HEK293 (cell line): ENCODE results near the gene TIMP2.
"Not testable (repeated sequence)": the region's sequence is repeated elsewhere in the genome, so short reads cannot be mapped to it uniquely, and the experiment has no call there.

Experiments used
- CTCF ChIP-seq: fragments of 450-650 bp; formaldehyde crosslinking; IDR thresholded peaks from 2 replicates; pipeline ENCODE4 v1.5.1; 2016; ENCODE audit warnings: missing biosample characterization, missing genetic modification characterization
- KLF16 ChIP-seq: fragments of 450-650 bp; formaldehyde crosslinking; IDR thresholded peaks from 2 replicates; pipeline ENCODE4 v1.5.1; 2017; ENCODE audit warnings: missing biosample characterization, missing genetic modification characterization
- PATZ1 ChIP-seq: fragments of 450-650 bp; formaldehyde crosslinking; IDR thresholded peaks from 2 replicates; pipeline ENCODE4 v1.5.1; 2016; ENCODE audit warnings: missing biosample characterization, missing genetic modification characterization
- REST ChIP-seq: fragments of 450-650 bp; formaldehyde crosslinking; IDR thresholded peaks from 2 replicates; pipeline ENCODE4 v1.5.1; 2016; ENCODE audit warnings: missing biosample characterization, missing genetic modification characterization
- YY1 ChIP-seq: fragments of 450-650 bp; formaldehyde crosslinking; IDR thresholded peaks from 2 replicates; pipeline ENCODE4 v1.5.1; 2018; ENCODE audit warnings: missing biosample characterization, missing genetic modification characterization
- ZBTB1 ChIP-seq: fragments of 450-650 bp; formaldehyde crosslinking; IDR thresholded peaks from 2 replicates; pipeline ENCODE4 v1.5.1; 2016; ENCODE audit warnings: missing biosample characterization, missing genetic modification characterization
- ZEB2 ChIP-seq: fragments of 450-650 bp; formaldehyde crosslinking; IDR thresholded peaks from 2 replicates; pipeline ENCODE4 v1.5.1; 2016; ENCODE audit warnings: missing biosample characterization, missing genetic modification characterization
- ZNF184 ChIP-seq: fragments of 450-650 bp; IDR thresholded peaks from 2 replicates; pipeline ENCODE4 v1.5.1; 2018; ENCODE audit warnings: missing biosample characterization, mild to moderate bottlenecking, missing genetic modification characterization
- ZNF416 ChIP-seq: fragments of 450-650 bp; formaldehyde crosslinking; IDR thresholded peaks from 2 replicates; pipeline ENCODE4 v1.5.1; 2016; ENCODE audit warnings: missing biosample characterization, missing genetic modification characterization
- ZNF548 ChIP-seq: fragments of 450-650 bp; formaldehyde crosslinking; IDR thresholded peaks from 2 replicates; pipeline ENCODE4 v1.5.1; 2016; ENCODE audit warnings: missing biosample characterization, missing genetic modification characterization
- ZNF558 ChIP-seq: fragments of 450-650 bp; formaldehyde crosslinking; IDR thresholded peaks from 2 replicates; pipeline ENCODE4 v1.5.1; 2016; ENCODE audit warnings: missing biosample characterization, missing genetic modification characterization
- ZNF747 ChIP-seq: fragments of 450-650 bp; formaldehyde crosslinking; IDR thresholded peaks from 2 replicates; pipeline ENCODE4 v1.5.1; 2016; ENCODE audit warnings: missing biosample characterization, missing genetic modification characterization
- TF ChIP-seq, protein P1 (sequence below): fragments of 450-650 bp; formaldehyde crosslinking; IDR thresholded peaks from 2 replicates; pipeline ENCODE4 v1.5.1; 2017; ENCODE audit warnings: missing biosample characterization, missing genetic modification characterization

- not testable (repeated sequence) for TF ChIP-seq PATZ1 (tag by site-specific recombination); CTCF (tag by site-specific recombination); ZEB2 (tag by site-specific recombination); ZNF184 (tag by site-specific recombination); ZNF416 (tag by site-specific recombination); KLF16 (tag by site-specific recombination); ZNF548; ZNF558 (tag by site-specific recombination); YY1 (tag by site-specific recombination); REST (tag by site-specific recombination); ZBTB1; ZNF747
- TF ChIP-seq, protein P1, sequence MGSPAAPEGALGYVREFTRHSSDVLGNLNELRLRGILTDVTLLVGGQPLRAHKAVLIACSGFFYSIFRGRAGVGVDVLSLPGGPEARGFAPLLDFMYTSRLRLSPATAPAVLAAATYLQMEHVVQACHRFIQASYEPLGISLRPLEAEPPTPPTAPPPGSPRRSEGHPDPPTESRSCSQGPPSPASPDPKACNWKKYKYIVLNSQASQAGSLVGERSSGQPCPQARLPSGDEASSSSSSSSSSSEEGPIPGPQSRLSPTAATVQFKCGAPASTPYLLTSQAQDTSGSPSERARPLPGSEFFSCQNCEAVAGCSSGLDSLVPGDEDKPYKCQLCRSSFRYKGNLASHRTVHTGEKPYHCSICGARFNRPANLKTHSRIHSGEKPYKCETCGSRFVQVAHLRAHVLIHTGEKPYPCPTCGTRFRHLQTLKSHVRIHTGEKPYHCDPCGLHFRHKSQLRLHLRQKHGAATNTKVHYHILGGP (tag by site-specific recombination), result not testable (repeated sequence)
Measured at GRCh38 chr17:78890096-78890495, 35.1 kb downstream of the TIMP2 start.
